Globus pallidus (tissue), 1 donor: ENCODE measurements around the gene GCG.

Experiments
- DNase-seq: peaks from one replicate; pipeline ENCODE4 v3.0.0-alpha.2; 2015; ENCODE audit warnings: low spot score

GCG gene

GRCh38 chr2:162100579-162100978 lies 51.5 kb downstream of the GCG start:
- DNase-seq: no peak

GRCh38 chr2:162099836-162100235 lies 52.2 kb downstream of the GCG start:
- DNase-seq: no peak
